ENCODE results near the gene PPP2R1B. TPM values are rescaled to one million over a fixed set of nuclear protein-coding genes. Genes with fewer than 3 reads are reported as not detected.

Gene PPP2R1B
- total and polyA plus RNA-seq, 2 of the 8 experiments (the other 6 are each of a cell fraction or from before 2014, with no cell fraction given) = 25.8 to 87.0 TPM

- H3K36me3 ChIP-seq (ENCODE audit: control insufficient read depth in 2 of 4, insufficient read depth in 4 of 4, low read length in 3 of 4) = no peaks in the 10 kb centered on the region
- no peak overlapping the region for H3K27ac ChIP-seq (ENCODE audit: low read depth, low read length)
- 86% methylated on average over 1 of the region's 1 CpG; no CpG with 5 or more reads in 1 of the 2 experiments for WGBS, 2 experiments (ENCODE audit: extremely low coverage in 1 of 2, insufficient coverage in 1 of 2, insufficient read length in 1 of 2, insufficient replicate concordance in 2 of 2, low coverage in 1 of 2, low lambda C conversion rate in 2 of 2, missing lambda C conversion rate in 1 of 2)
- no peak overlapping the region for H2BK15ac ChIP-seq (ENCODE audit: low read length)
- H3K4me3 ChIP-seq (ENCODE audit: extremely low read depth in 1 of 4, insufficient read depth in 2 of 4, low read depth in 3 of 4, low read length in 4 of 4) = no peak overlapping the region
- no peak overlapping the region for H2BK12ac ChIP-seq (ENCODE audit: low read depth, low read length)
- no peak overlapping the region for H2BK120ac ChIP-seq (replicated peaks; ENCODE audit: low read depth, low read length)
- H4K5ac ChIP-seq (ENCODE audit: insufficient read length, low read depth, low read length) = no peak overlapping the region
- no peaks in the 10 kb centered on the region for H3K9me3 ChIP-seq (ENCODE audit: insufficient read depth in 2 of 2, low read depth in 1 of 2, low read length in 1 of 2)
- no peaks in the 10 kb centered on the region for H3K79me2 ChIP-seq (ENCODE audit: control insufficient read depth in 1 of 2, insufficient read depth in 2 of 2, low read length in 2 of 2)
- H3K14ac ChIP-seq (ENCODE audit: insufficient read length) = no peak overlapping the region
- no peak overlapping the region for H3K56ac ChIP-seq (replicated peaks; ENCODE audit: insufficient read length, low read depth, low read length)
- no peak for FAIRE-seq
- ChIA-PET CTCF (ENCODE audit: partially characterized antibody) (interaction anchor here (0.9 to 1.6 kb wide), 2 partner anchors 10 to 17 kb away, joined by 3 read pairs; no protein-coding TSS in a partner anchor), POLR2A (ENCODE audit: partially characterized antibody) (no interaction called here)
- no peak overlapping the region for H2AK5ac ChIP-seq (ENCODE audit: low read depth, low read length)
- no peak overlapping the region for H3K18ac ChIP-seq (ENCODE audit: extremely low read depth, low read length)
- DNase-seq (ENCODE audit: low read depth in 1 of 2, low spot score in 2 of 2) = no peak
- no peaks in the 10 kb centered on the region for H3K27me3 ChIP-seq (replicated peaks in 1 of 4; ENCODE audit: control insufficient read depth in 3 of 4, extremely low read depth in 1 of 4, insufficient read depth in 3 of 4, low read length in 3 of 4)
- no peak overlapping the region for H2BK5ac ChIP-seq (ENCODE audit: low read depth, low read length)
- no peaks in the 10 kb centered on the region for H3K79me1 ChIP-seq (ENCODE audit: low read depth, low read length)
- no peak overlapping the region for H3K4me2 ChIP-seq (ENCODE audit: insufficient read depth in 1 of 2, low read depth in 2 of 2, low read length in 2 of 2)
- H4K20me1 ChIP-seq (replicated peaks in 1 of 2; ENCODE audit: control insufficient read depth in 1 of 2, insufficient read depth in 2 of 2, low read length in 2 of 2) = no peaks in the 10 kb centered on the region
- no peak overlapping the region for H2BK20ac ChIP-seq (ENCODE audit: low read length)
- no peak overlapping the region for H4K8ac ChIP-seq (ENCODE audit: extremely low read depth, insufficient read depth, low read length)
- TF ChIP-seq TEAD4 (IDR thresholded peaks at IDR 0.05; ENCODE audit: low read depth, low read length) (no peak), CHD2 (IDR thresholded peaks at IDR 0.05; ENCODE audit: low read length) (no peak), CBX8 (IDR thresholded peaks at IDR 0.05; ENCODE audit: borderline replicate concordance, low read depth, low read length) (no peak), PHF8 (conservative IDR thresholded peaks at IDR 0.05; ENCODE audit: low read depth, low read length) (no peak), HDAC2 (IDR thresholded peaks at IDR 0.05; ENCODE audit: borderline replicate concordance in 1 of 2, low read depth in 2 of 2, low read length in 2 of 2) (no peak), SIX5 (IDR thresholded peaks at IDR 0.05; ENCODE audit: low read depth, low read length) (no peak), SUZ12 (IDR thresholded peaks at IDR 0.05; ENCODE audit: low read length) (no peak), TAF1 (IDR thresholded peaks at IDR 0.05; ENCODE audit: low read depth, low read length) (no peak), TBP (IDR thresholded peaks at IDR 0.05; ENCODE audit: low read depth, low read length) (no peak), GABPA (IDR thresholded peaks at IDR 0.05; ENCODE audit: borderline replicate concordance, insufficient read depth, low read length) (no peak), RAD21 (IDR thresholded peaks at IDR 0.05 in 1 of 2, conservative IDR thresholded peaks at IDR 0.05 in 1 of 2; ENCODE audit: low read depth in 2 of 2, low read length in 2 of 2) (no peak)
- no peaks in the 10 kb centered on the region for H3K23me2 ChIP-seq (ENCODE audit: low read depth, low read length)
- H4K91ac ChIP-seq (replicated peaks; ENCODE audit: insufficient read length, low read length) = no peak overlapping the region
- no peak overlapping the region for H3K4ac ChIP-seq (replicated peaks; ENCODE audit: insufficient read length, low read depth, low read length)
- H3K9ac ChIP-seq (replicated peaks in 1 of 4; ENCODE audit: extremely low read depth in 1 of 4, low read depth in 3 of 4, low read length in 3 of 4) = no peak overlapping the region
- no peak overlapping the region for H3K23ac ChIP-seq (ENCODE audit: insufficient read length)
- H3K4me1 ChIP-seq (replicated peaks in 1 of 4; ENCODE audit: control insufficient read depth in 3 of 4, insufficient read depth in 4 of 4, low read length in 3 of 4) = no peaks in the 10 kb centered on the region
- H2AFZ ChIP-seq (ENCODE audit: low read length) = no peak overlapping the region
Measured at GRCh38 chr11:111815489-111815888, 49.3 kb upstream of the PPP2R1B start.

All from H1 (cell line).